Measurements from ENCODE around the gene LYPD1.

DNA sequence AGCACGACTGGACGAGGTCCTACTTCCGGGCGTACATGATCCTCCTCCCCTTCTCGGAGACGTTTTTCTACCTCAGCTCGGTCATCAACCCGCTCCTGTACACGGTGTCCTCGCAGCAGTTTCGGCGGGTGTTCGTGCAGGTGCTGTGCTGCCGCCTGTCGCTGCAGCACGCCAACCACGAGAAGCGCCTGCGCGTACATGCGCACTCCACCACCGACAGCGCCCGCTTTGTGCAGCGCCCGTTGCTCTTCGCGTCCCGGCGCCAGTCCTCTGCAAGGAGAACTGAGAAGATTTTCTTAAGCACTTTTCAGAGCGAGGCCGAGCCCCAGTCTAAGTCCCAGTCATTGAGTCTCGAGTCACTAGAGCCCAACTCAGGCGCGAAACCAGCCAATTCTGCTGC lies 24.8 kb downstream of the LYPD1 start:
- no peak for TF ChIP-seq POLR2AphosphoS5 (IDR thresholded peaks at IDR 0.05; ENCODE audit: low read depth, low read length)
- TF ChIP-seq, protein P1, sequence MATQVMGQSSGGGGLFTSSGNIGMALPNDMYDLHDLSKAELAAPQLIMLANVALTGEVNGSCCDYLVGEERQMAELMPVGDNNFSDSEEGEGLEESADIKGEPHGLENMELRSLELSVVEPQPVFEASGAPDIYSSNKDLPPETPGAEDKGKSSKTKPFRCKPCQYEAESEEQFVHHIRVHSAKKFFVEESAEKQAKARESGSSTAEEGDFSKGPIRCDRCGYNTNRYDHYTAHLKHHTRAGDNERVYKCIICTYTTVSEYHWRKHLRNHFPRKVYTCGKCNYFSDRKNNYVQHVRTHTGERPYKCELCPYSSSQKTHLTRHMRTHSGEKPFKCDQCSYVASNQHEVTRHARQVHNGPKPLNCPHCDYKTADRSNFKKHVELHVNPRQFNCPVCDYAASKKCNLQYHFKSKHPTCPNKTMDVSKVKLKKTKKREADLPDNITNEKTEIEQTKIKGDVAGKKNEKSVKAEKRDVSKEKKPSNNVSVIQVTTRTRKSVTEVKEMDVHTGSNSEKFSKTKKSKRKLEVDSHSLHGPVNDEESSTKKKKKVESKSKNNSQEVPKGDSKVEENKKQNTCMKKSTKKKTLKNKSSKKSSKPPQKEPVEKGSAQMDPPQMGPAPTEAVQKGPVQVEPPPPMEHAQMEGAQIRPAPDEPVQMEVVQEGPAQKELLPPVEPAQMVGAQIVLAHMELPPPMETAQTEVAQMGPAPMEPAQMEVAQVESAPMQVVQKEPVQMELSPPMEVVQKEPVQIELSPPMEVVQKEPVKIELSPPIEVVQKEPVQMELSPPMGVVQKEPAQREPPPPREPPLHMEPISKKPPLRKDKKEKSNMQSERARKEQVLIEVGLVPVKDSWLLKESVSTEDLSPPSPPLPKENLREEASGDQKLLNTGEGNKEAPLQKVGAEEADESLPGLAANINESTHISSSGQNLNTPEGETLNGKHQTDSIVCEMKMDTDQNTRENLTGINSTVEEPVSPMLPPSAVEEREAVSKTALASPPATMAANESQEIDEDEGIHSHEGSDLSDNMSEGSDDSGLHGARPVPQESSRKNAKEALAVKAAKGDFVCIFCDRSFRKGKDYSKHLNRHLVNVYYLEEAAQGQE (IDR thresholded peaks at IDR 0.05; ENCODE audit: insufficient read depth in 1 of 2, low read depth in 2 of 2, low read length in 2 of 2), result no peak

All from PFSK-1 (cell line).